ENCODE data around the gene GAST.

GAST gene

GRCh38 chr17:41687828-41688640 lies 24.1 kb upstream of the GAST start:
- Histone ChIP-seq H3K14ac (ENCODE audit: low read length) (no peak overlapping the region), H2AK5ac (ENCODE audit: low read depth, low read length) (no peak overlapping the region), H3K27ac (replicated peaks; ENCODE audit: low read length) (peak overlapping the region; percentile 71), H3K9me3 (replicated peaks in 1 of 2; ENCODE audit: control insufficient read depth in 2 of 2, insufficient read depth in 1 of 2, low read depth in 1 of 2, low read length in 2 of 2) (no peaks in the 10 kb centered on the region), H3K18ac (ENCODE audit: low read length) (no peak overlapping the region), H2BK12ac (ENCODE audit: low read length) (no peak overlapping the region), H2BK120ac (ENCODE audit: low read depth, low read length) (no peak overlapping the region), H3K36me3 (replicated peaks in 1 of 2; ENCODE audit: control insufficient read depth in 2 of 2, insufficient read depth in 2 of 2, low read length in 2 of 2) (peaks cover 27 to 37% of the 10 kb centered on the region in 2 donors), H3K79me1 (ENCODE audit: low read depth, low read length) (peaks cover 7% of the 10 kb centered on the region), H2BK15ac (ENCODE audit: low read length) (no peak overlapping the region), H3K27me3 (ENCODE audit: control insufficient read depth in 3 of 3, insufficient read depth in 3 of 3, low read depth in 1 of 3, low read length in 3 of 3) (no peaks in the 10 kb centered on the region), H3K23ac (ENCODE audit: low read depth, low read length, poor library complexity) (no peak overlapping the region), H2AFZ (ENCODE audit: low read length) (peak overlapping the region; percentile 85), H2BK5ac (ENCODE audit: low read length) (no peak overlapping the region), H4K91ac (ENCODE audit: low read depth, low read length, poor library complexity) (no peak overlapping the region), H4K8ac (ENCODE audit: low read depth, low read length) (no peak overlapping the region), H3K4me1 (ENCODE audit: control insufficient read depth in 2 of 2, insufficient read depth in 1 of 2, low read depth in 1 of 2, low read length in 2 of 2) (peaks cover 13 to 15% of the 10 kb centered on the region in 2 donors), H3K4ac (ENCODE audit: low read length) (no peak overlapping the region), H3K4me3 (ENCODE audit: low read length in 2 of 2) (peak overlapping the region; percentile 83 to 85), H3K4me2 (ENCODE audit: insufficient read depth, low read length, poor library complexity, severe bottlenecking) (peak overlapping the region; percentile 54), H3K9ac (ENCODE audit: low read depth, low read length, poor library complexity) (no peak overlapping the region)
- no peak for DNase-seq (ENCODE audit: low spot score)
- no CpG with 5 or more reads among the region's 23 CpGs for WGBS, 2 donors (ENCODE audit: extremely low coverage in 2 of 2, insufficient read length in 2 of 2, insufficient replicate concordance in 1 of 2)

DNA sequence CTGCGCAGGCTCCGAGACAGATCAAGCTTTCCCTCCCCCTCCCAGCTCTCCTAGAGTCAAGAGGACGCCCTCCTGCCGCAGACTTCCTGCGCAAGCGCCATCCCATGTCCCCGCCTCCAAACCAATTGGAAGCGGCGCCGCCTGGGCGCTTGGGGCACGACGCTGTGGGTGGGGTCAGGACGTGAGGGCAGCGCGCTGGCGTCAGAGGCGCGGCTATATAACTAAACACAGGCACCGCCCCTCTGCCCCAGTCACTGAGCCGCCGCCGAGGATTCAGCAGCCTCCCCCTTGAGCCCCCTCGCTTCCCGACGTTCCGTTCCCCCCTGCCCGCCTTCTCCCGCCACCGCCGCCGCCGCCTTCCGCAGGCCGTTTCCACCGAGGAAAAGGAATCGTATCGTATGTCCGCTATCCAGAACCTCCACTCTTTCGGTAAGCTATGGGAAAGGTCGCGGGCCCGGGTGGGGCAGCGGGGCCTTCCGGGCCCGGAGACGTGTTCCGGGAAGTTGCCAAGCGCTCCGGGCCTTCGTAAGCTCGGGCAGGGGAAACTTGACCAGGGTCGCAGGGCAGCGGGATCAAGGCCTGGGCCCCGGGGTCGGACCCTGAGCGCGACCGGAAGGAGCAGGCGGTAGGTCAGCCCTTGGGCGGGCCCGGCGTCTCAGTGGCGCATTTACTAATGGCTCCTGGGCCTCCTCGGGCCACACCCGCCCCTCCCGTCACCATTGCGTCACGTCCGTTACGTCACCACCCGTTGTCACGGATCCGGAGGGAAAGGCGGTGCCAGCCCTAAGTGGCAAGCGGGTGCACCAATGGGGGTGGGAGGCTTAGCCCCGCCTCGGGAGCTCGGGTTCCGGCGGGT lies 23.3 kb upstream of the GAST start, which contains the start of gene EIF1:
Gene EIF1, plus strand, starts transcription at position 245 of the 856 bp plus-strand sequence. Its CDS starts 154 bp downstream, at position 399.
- Histone ChIP-seq H3K9me3 (replicated peaks in 1 of 2; ENCODE audit: control insufficient read depth in 2 of 2, insufficient read depth in 1 of 2, low read depth in 1 of 2, low read length in 2 of 2) (no peaks in the 10 kb centered on the region), H2AFZ (ENCODE audit: low read length) (peak within 1 kb of the TSS; percentile 85), H2AK5ac (ENCODE audit: low read depth, low read length) (peak within 1 kb of the TSS; percentile 99), H3K14ac (ENCODE audit: low read length) (peak within 1 kb of the TSS; percentile 67), H3K18ac (ENCODE audit: low read length) (peak within 1 kb of the TSS; percentile 95), H2BK12ac (ENCODE audit: low read length) (no peak within 1 kb of the TSS), H3K9ac (ENCODE audit: low read depth, low read length, poor library complexity) (peak within 1 kb of the TSS; percentile 99), H3K4me1 (ENCODE audit: control insufficient read depth in 2 of 2, insufficient read depth in 1 of 2, low read depth in 1 of 2, low read length in 2 of 2) (peaks cover 7 to 8% of the 10 kb centered on the region in 2 donors), H3K79me1 (ENCODE audit: low read depth, low read length) (peaks cover 7% of the 10 kb centered on the region), H2BK120ac (ENCODE audit: low read depth, low read length) (no peak within 1 kb of the TSS), H4K91ac (ENCODE audit: low read depth, low read length, poor library complexity) (no peak within 1 kb of the TSS), H4K8ac (ENCODE audit: low read depth, low read length) (no peak within 1 kb of the TSS), H3K4me3 (ENCODE audit: low read length in 2 of 2) (peak within 1 kb of the TSS; percentile 85 to 98), H3K27ac (replicated peaks; ENCODE audit: low read length) (peak within 1 kb of the TSS; percentile 80), H3K4ac (ENCODE audit: low read length) (no peak within 1 kb of the TSS), H3K23ac (ENCODE audit: low read depth, low read length, poor library complexity) (peak within 1 kb of the TSS; percentile 96), H3K4me2 (ENCODE audit: insufficient read depth, low read length, poor library complexity, severe bottlenecking) (peak within 1 kb of the TSS; percentile 54), H3K36me3 (replicated peaks in 1 of 2; ENCODE audit: control insufficient read depth in 2 of 2, insufficient read depth in 2 of 2, low read length in 2 of 2) (peaks cover 30 to 46% of the 10 kb centered on the region in 2 donors), H3K27me3 (ENCODE audit: control insufficient read depth in 3 of 3, insufficient read depth in 3 of 3, low read depth in 1 of 3, low read length in 3 of 3) (no peaks in the 10 kb centered on the region), H2BK15ac (ENCODE audit: low read length) (no peak within 1 kb of the TSS), H2BK5ac (ENCODE audit: low read length) (no peak within 1 kb of the TSS)
- no CpG with 5 or more reads among the region's 81 CpGs for WGBS, 2 donors (ENCODE audit: extremely low coverage in 2 of 2, insufficient read length in 2 of 2, insufficient replicate concordance in 1 of 2)
- peak; percentile 100 for DNase-seq (ENCODE audit: low spot score)

- H3K4me2 ChIP-seq (ENCODE audit: insufficient read depth, low read length, poor library complexity, severe bottlenecking): peak overlapping the region; percentile 54
- H3K9me3 ChIP-seq (replicated peaks in 1 of 2; ENCODE audit: control insufficient read depth in 2 of 2, insufficient read depth in 1 of 2, low read depth in 1 of 2, low read length in 2 of 2): no peaks in the 10 kb centered on the region
- H3K4me3 ChIP-seq (ENCODE audit: low read length in 2 of 2): peak overlapping the region; percentile 85 to 98
- no peaks in the 10 kb centered on the region for H3K27me3 ChIP-seq (ENCODE audit: control insufficient read depth in 3 of 3, insufficient read depth in 3 of 3, low read depth in 1 of 3, low read length in 3 of 3)
- no peak overlapping the region for H2AK5ac ChIP-seq (ENCODE audit: low read depth, low read length)
- H3K79me1 ChIP-seq (ENCODE audit: low read depth, low read length): peaks cover 7% of the 10 kb centered on the region
- H4K8ac ChIP-seq (ENCODE audit: low read depth, low read length): no peak overlapping the region
- H3K4ac ChIP-seq (ENCODE audit: low read length): no peak overlapping the region
- H2BK15ac ChIP-seq (ENCODE audit: low read length): no peak overlapping the region
- peak overlapping the region; percentile 92 for H3K9ac ChIP-seq (ENCODE audit: low read depth, low read length, poor library complexity)
- peaks cover 3 to 5% of the 10 kb centered on the region in 2 donors for H3K4me1 ChIP-seq (ENCODE audit: control insufficient read depth in 2 of 2, insufficient read depth in 1 of 2, low read depth in 1 of 2, low read length in 2 of 2)
- peaks cover 30 to 51% of the 10 kb centered on the region in 2 donors for H3K36me3 ChIP-seq (replicated peaks in 1 of 2; ENCODE audit: control insufficient read depth in 2 of 2, insufficient read depth in 2 of 2, low read length in 2 of 2)
- peak; percentile 68 for DNase-seq (ENCODE audit: low spot score)
- no peak overlapping the region for H4K91ac ChIP-seq (ENCODE audit: low read depth, low read length, poor library complexity)
- H2BK5ac ChIP-seq (ENCODE audit: low read length): no peak overlapping the region
- no peak overlapping the region for H3K14ac ChIP-seq (ENCODE audit: low read length)
- no CpG with 5 or more reads among the region's 27 CpGs for WGBS, 2 donors (ENCODE audit: extremely low coverage in 2 of 2, insufficient read length in 2 of 2, insufficient replicate concordance in 1 of 2)
- peak overlapping the region; percentile 63 for H3K18ac ChIP-seq (ENCODE audit: low read length)
- H3K23ac ChIP-seq (ENCODE audit: low read depth, low read length, poor library complexity): peak overlapping the region; percentile 96
- no peak overlapping the region for H2BK12ac ChIP-seq (ENCODE audit: low read length)
- H2BK120ac ChIP-seq (ENCODE audit: low read depth, low read length): no peak overlapping the region
- no peak overlapping the region for H2AFZ ChIP-seq (ENCODE audit: low read length)
- peak overlapping the region; percentile 67 for H3K27ac ChIP-seq (replicated peaks; ENCODE audit: low read length)
Observed at GRCh38 chr17:41689497-41690299, 22.4 kb upstream of the GAST start.
